ENCODE data around the gene NCR3LG1. TPM values are rescaled to one million over a fixed set of nuclear protein-coding genes. Genes with fewer than 3 reads are reported as not detected.

Gene NCR3LG1
- total RNA-seq, 1 experiment from 2014 or later = 1.4 TPM

DNA sequence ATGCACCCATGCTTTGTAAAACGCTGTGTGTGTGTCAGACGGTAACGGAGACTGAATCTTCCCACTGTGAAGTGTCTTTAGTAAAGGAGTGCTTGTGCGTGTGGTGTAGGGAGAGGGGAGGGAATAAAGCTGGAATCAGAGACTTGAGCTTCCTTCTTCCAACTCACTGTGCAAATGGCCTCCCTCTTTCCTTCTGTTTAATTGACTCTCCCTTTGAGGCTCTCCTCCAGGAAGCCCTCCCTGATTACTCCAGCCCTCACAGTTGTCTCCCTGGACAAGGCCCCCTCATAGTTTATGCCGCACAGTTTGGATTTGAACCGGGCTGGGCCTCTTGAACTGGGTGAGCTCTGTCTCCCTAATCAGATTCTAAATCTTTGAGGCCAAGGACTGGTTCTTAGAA, 59.8 kb downstream of the NCR3LG1 start:
- Mint-ChIP-seq H3K36me3 (ENCODE audit: insufficient read depth in 1 of 3, low read depth in 3 of 3) (no peaks in the 10 kb centered on the region), H3K4me1 (peaks cover 11 to 16% of the 10 kb centered on the region in 2 experiments), H3K4me3 (no peak overlapping the region), H3K27me3 (ENCODE audit: low read depth) (peaks cover 50% of the 10 kb centered on the region), H3K27ac (no peak overlapping the region), H3K9me3 (peaks cover 0 to 6% of the 10 kb centered on the region in 2 experiments; a peak in 2 of 5 replicates)
- H4K8ac ChIP-seq (replicated peaks; ENCODE audit: insufficient read length, low read depth, low read length) = no peak overlapping the region
- no peak overlapping the region for H3T11ph ChIP-seq (ENCODE audit: low read length)
- no peak overlapping the region for H3K18ac ChIP-seq (ENCODE audit: insufficient read length, low read depth, low read length)
- no peak overlapping the region for H3K27ac ChIP-seq (ENCODE audit: insufficient read length, low read depth, low read length)
- no peaks in the 10 kb centered on the region for H3K79me1 ChIP-seq (ENCODE audit: insufficient read depth, low read depth, low read length, poor library complexity, severe bottlenecking)
- H3K9me3 ChIP-seq (ENCODE audit: control insufficient read depth, low read depth, low read length) = no peaks in the 10 kb centered on the region
- TF ChIP-seq, protein P1, sequence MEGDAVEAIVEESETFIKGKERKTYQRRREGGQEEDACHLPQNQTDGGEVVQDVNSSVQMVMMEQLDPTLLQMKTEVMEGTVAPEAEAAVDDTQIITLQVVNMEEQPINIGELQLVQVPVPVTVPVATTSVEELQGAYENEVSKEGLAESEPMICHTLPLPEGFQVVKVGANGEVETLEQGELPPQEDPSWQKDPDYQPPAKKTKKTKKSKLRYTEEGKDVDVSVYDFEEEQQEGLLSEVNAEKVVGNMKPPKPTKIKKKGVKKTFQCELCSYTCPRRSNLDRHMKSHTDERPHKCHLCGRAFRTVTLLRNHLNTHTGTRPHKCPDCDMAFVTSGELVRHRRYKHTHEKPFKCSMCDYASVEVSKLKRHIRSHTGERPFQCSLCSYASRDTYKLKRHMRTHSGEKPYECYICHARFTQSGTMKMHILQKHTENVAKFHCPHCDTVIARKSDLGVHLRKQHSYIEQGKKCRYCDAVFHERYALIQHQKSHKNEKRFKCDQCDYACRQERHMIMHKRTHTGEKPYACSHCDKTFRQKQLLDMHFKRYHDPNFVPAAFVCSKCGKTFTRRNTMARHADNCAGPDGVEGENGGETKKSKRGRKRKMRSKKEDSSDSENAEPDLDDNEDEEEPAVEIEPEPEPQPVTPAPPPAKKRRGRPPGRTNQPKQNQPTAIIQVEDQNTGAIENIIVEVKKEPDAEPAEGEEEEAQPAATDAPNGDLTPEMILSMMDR (conservative IDR thresholded peaks at IDR 0.05) = no peak
- no peaks in the 10 kb centered on the region for H3K27me3 ChIP-seq (ENCODE audit: insufficient read depth, low read length)
- no peak overlapping the region for H2BK15ac ChIP-seq (ENCODE audit: low read depth, low read length)
- no peak overlapping the region for H2AFZ ChIP-seq (ENCODE audit: low read length)
- H2BK5ac ChIP-seq (ENCODE audit: insufficient read length, low read length) = no peak overlapping the region
- H2BK20ac ChIP-seq (ENCODE audit: low read depth, low read length, poor library complexity, severe bottlenecking) = no peak overlapping the region
- H3K23me2 ChIP-seq (ENCODE audit: insufficient read length, low read depth, low read length, poor library complexity, severe bottlenecking) = no peaks in the 10 kb centered on the region
- no peak overlapping the region for H2BK12ac ChIP-seq (ENCODE audit: insufficient read length, low read depth, low read length)
- no peaks in the 10 kb centered on the region for H3K4me1 ChIP-seq (ENCODE audit: insufficient read depth, low read length)
- H2BK120ac ChIP-seq (ENCODE audit: low read depth, low read length, poor library complexity, severe bottlenecking) = no peak overlapping the region
- no peak overlapping the region for H3K4me2 ChIP-seq (ENCODE audit: insufficient read depth, insufficient read length, low read length)
- H3K56ac ChIP-seq (ENCODE audit: insufficient read length, low read depth, low read length) = no peak overlapping the region
- H4K91ac ChIP-seq (ENCODE audit: insufficient read length, low read depth, low read length) = no peak overlapping the region
- no peak overlapping the region for H3K23ac ChIP-seq (ENCODE audit: insufficient read length, low read depth, low read length)
- no peak overlapping the region for H3K14ac ChIP-seq (ENCODE audit: insufficient read depth, low read length)
- no peak overlapping the region for H3K9ac ChIP-seq (ENCODE audit: extremely low read depth, insufficient read length, low read length)
- no peak overlapping the region for H3K4ac ChIP-seq (ENCODE audit: low read depth, low read length)
- WGBS (ENCODE audit: extremely low coverage, insufficient read length, low lambda C conversion rate) = no CpG with 5 or more reads among the region's 6 CpGs
- no peaks in the 10 kb centered on the region for H3K79me2 ChIP-seq (ENCODE audit: insufficient read depth, low read length)
- no peaks in the 10 kb centered on the region for H4K20me1 ChIP-seq (ENCODE audit: control insufficient read depth, insufficient read depth, insufficient read length)
- H2AK5ac ChIP-seq (ENCODE audit: insufficient read length, low read length) = no peak overlapping the region
- no peak overlapping the region for H4K5ac ChIP-seq (ENCODE audit: insufficient read length, low read depth, low read length)
- DNase-seq = no peak
